ENCODE data around the gene TNIK. TPM values are rescaled to one million over a fixed set of nuclear protein-coding genes. Genes with fewer than 3 reads are reported as not detected.

Gene TNIK
- total and polyA plus RNA-seq, 10 of the 15 experiments (the other 5 are each of a cell fraction or from before 2014, with no cell fraction given): 13.9 to 74.3 (median 48.2) TPM

GRCh38 chr3:171371354-171371753 lies 88.9 kb downstream of the TNIK start:
- ChIA-PET POLR2A (interaction anchor here (0.7 to 1.4 kb wide), 6 partner anchors 8 to 86 kb away, joined by 3 to 4 read pairs (median 3); no protein-coding TSS in a partner anchor), SMC1A (ENCODE audit: uncharacterized antibody, unreplicated experiment) (interaction anchor here (0.6 to 5.4 kb wide), 12 partner anchors 9 to 80 kb away, joined by 3 to 36 read pairs (median 4); no protein-coding TSS in a partner anchor), RAD21 (ENCODE audit: unreplicated experiment) (interaction anchor here (0.8 to 4.9 kb wide), 5 partner anchors 10 to 90 kb away, joined by 3 to 19 read pairs (median 7); no protein-coding TSS in a partner anchor), CTCF (interaction anchor here (0.6 to 2.3 kb wide), 3 partner anchors 9 to 367 kb away, joined by 3 to 10 read pairs (median 6); no protein-coding TSS in a partner anchor)
- Histone ChIP-seq H3K36me3 (ENCODE audit: control insufficient read depth in 2 of 2, insufficient read depth in 2 of 2, low read length in 1 of 2) (peaks cover 0 to 7% of the 10 kb centered on the region in 2 experiments; a peak in 2 of 4 replicates), H3K4me2 (ENCODE audit: control insufficient read depth, insufficient read depth) (no peak overlapping the region), H3K4me3 (no peak overlapping the region), H3K27ac (ENCODE audit: control insufficient read depth, insufficient read depth) (no peak overlapping the region; the same call in 1 of the 2 replicates), H2AFZ (ENCODE audit: control insufficient read depth, low read depth, low read length) (no peak overlapping the region), H4K20me1 (ENCODE audit: control insufficient read depth, insufficient read depth) (peaks cover 2% of the 10 kb centered on the region; the same call in 1 of the 2 replicates), H3K27me3 (replicated peaks in 1 of 2; ENCODE audit: control insufficient read depth in 2 of 2, insufficient read depth in 2 of 2, low read length in 1 of 2) (no peaks in the 10 kb centered on the region), H3K9me3 (replicated peaks; ENCODE audit: control insufficient read depth, insufficient read depth, low read length) (peaks cover 3% of the 10 kb centered on the region), H3K4me1 (ENCODE audit: control insufficient read depth, insufficient read depth, low read length) (peaks cover 32% of the 10 kb centered on the region), H3K79me2 (ENCODE audit: control insufficient read depth, insufficient read depth, low read length) (peaks cover 95% of the 10 kb centered on the region), H3K9ac (ENCODE audit: control insufficient read depth, insufficient read depth, low read length) (no peak overlapping the region)
- in situ Hi-C loops (cut with MboI) (no loop called here), intact Hi-C loops (cut with micrococcal nuclease; ENCODE audit: unreplicated experiment) (no loop called here)
- no peak for FAIRE-seq
- ATAC-seq: no peak
- BruUV-seq (replicated peaks): no TSS peak
- WGBS (ENCODE audit: insufficient coverage, insufficient replicate concordance, low lambda C conversion rate, missing lambda C conversion rate): 75% methylated on average over 3 of the region's 3 CpGs
- TF ChIP-seq BHLHE40 (IDR thresholded peaks at IDR 0.05; ENCODE audit: borderline replicate concordance in 1 of 2, low read depth in 2 of 2, low read length in 1 of 2): no peak
- no peak for TF ChIP-seq MYC (IDR thresholded peaks at IDR 0.05; ENCODE audit: insufficient read depth, insufficient read length, insufficient replicate concordance, low read length, severe bottlenecking)
- peak; percentile 50; the same call in 1 of the 2 replicates for TF ChIP-seq EED (IDR thresholded peaks at IDR 0.05; ENCODE audit: low read depth)
- no peak for TF ChIP-seq BCLAF1 (IDR thresholded peaks at IDR 0.05)
- TF ChIP-seq RUNX3 (IDR thresholded peaks at IDR 0.05; ENCODE audit: low read length): peak; percentile 65
- no peak for TF ChIP-seq SIN3A (IDR thresholded peaks at IDR 0.05; ENCODE audit: low read depth, low read length)
- TF ChIP-seq IKZF2 (IDR thresholded peaks at IDR 0.05): 0 out of 4 replicates have a peak, but pooled peaks of 1 of the 2 experiments have one; percentile 13
- no peak for DNase-seq (ENCODE audit: low read depth, low spot score)

Measured in GM12878 (cell line).